ENCODE measurements around the gene ATP5ME.

ATP5ME gene

DNA sequence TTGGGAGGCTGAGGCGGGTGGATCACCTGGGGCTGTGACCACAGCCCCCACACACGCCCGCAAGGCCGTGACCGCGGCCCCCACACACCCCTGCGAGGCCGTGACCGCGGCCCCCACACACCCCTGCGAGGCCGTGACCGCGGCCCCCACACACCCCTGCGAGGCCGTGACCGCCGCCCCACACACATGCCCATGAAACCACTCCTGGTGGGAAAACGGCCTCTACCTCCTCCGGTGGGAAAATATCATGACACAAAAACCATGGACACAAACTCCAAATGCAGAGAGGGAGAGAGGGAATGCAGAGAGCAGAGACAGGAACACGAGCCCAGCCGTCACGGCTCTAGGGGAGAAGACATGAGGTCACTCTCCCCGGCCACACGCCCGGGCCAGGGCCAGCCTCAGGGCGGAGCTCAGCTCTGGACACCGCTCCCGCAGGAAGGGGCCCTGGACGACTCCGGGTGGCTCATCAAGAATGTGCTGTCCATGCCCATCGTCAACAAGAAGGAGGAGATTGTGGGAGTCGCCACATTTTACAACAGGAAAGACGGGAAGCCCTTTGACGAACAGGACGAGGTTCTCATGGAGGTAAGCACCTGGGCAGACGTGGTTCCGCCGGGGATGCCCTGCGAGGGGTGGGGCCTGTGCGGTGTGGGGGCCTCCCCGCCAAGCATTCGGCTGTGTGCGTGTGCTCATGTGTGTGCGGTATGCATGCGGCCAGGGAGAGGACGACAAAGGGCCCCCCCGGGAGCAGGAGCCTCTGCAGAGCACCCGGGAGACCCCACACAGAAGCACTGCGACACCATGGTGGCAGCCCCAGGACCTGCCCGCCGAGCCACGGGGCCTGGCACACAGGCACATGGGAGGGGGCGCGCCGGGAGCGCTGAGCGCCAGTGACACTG is 17.4 kb downstream of the ATP5ME start:
- Histone ChIP-seq H3K27ac (no peak overlapping the region), H3K27me3 (ENCODE audit: insufficient read depth, low read depth, severe bottlenecking) (no peaks in the 10 kb centered on the region), H3K4me3 (ENCODE audit: low read depth, low read length) (no peak overlapping the region), H3K9me3 (ENCODE audit: severe bottlenecking) (no peaks in the 10 kb centered on the region), H3K36me3 (peaks cover 29% of the 10 kb centered on the region)
- TF ChIP-seq, protein P1, sequence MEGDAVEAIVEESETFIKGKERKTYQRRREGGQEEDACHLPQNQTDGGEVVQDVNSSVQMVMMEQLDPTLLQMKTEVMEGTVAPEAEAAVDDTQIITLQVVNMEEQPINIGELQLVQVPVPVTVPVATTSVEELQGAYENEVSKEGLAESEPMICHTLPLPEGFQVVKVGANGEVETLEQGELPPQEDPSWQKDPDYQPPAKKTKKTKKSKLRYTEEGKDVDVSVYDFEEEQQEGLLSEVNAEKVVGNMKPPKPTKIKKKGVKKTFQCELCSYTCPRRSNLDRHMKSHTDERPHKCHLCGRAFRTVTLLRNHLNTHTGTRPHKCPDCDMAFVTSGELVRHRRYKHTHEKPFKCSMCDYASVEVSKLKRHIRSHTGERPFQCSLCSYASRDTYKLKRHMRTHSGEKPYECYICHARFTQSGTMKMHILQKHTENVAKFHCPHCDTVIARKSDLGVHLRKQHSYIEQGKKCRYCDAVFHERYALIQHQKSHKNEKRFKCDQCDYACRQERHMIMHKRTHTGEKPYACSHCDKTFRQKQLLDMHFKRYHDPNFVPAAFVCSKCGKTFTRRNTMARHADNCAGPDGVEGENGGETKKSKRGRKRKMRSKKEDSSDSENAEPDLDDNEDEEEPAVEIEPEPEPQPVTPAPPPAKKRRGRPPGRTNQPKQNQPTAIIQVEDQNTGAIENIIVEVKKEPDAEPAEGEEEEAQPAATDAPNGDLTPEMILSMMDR (IDR thresholded peaks at IDR 0.05; ENCODE audit: low read depth, low read length) = no peak
- DNase-seq = no peak

DNA sequence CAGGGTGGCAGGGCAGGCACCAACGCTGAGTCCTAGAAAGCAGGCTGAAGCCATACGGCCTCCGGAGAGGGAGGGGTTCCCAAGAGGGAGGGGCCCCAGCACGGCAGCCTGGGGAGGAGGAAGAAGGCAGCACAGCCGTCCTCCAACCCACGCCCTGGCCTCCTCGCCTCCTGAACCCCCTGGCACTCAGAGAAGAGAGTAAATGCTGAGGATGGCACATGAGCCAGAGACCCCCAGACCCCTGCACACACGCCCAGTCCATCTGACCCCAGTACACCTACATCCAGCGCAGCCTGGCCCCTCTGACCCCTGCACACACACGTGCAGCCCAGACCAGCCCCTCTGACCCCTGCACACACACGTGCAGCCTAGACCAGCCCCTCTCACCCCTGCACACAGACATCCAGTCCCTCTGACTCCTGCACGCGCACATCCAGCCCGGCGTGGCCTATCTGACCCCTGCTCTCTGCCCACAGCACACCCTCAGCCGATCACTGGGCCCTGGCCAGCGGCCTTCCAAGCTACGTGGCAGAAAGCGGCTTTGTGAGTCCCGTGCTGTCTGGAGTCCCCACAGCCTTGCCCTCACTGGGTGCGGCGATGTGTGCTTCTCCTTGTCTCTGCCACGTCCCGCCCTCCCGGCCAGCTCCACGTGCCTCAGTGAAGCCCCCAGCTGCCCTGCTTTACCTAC is 18.5 kb downstream of the ATP5ME start:
- TF ChIP-seq, protein P1 (IDR thresholded peaks at IDR 0.05; ENCODE audit: low read depth, low read length) = no peak
- H3K36me3 ChIP-seq = peaks cover 29% of the 10 kb centered on the region
- no peaks in the 10 kb centered on the region for H3K27me3 ChIP-seq (ENCODE audit: insufficient read depth, low read depth, severe bottlenecking)
- H3K4me3 ChIP-seq (ENCODE audit: low read depth, low read length) = no peak overlapping the region
- H3K9me3 ChIP-seq (ENCODE audit: severe bottlenecking) = no peaks in the 10 kb centered on the region
- H3K27ac ChIP-seq = no peak overlapping the region; the same call in 1 of the 2 replicates
- no peak for DNase-seq

DNA sequence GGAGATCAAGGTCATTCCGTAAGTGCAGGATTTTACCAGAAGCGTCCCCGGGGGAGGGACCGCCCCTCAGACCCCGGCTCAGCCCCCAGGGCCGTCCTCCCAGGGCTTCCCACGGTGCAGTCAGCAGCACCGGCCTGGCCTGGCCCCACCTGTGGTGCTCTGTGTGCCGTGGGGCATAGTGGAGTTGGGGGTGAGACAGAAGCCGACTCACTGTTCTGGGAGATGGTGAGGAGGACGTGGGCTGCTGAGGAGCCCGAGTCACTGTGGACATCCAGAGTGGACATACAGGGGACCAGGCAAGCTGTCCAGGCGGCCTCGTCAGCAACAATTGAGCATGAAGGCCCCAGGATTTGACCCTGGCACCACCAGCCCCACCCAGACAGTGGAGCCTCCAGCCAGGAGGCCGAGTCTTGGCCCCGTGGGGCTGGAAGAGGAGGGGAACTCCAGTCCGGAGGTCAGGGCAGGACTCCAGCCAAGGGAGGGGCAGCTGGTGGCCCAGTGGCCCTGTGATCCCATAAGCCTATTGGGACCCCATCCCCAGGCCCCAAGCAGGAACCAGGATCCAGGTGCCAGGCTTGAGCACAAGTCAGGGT is 19.1 kb downstream of the ATP5ME start:
- TF ChIP-seq, protein P1 (IDR thresholded peaks at IDR 0.05; ENCODE audit: low read depth, low read length) = no peak
- Histone ChIP-seq H3K9me3 (ENCODE audit: severe bottlenecking) (no peaks in the 10 kb centered on the region), H3K4me3 (ENCODE audit: low read depth, low read length) (no peak overlapping the region), H3K36me3 (peaks cover 27% of the 10 kb centered on the region), H3K27me3 (ENCODE audit: insufficient read depth, low read depth, severe bottlenecking) (no peaks in the 10 kb centered on the region), H3K27ac (no peak overlapping the region)
- DNase-seq = no peak

DNA sequence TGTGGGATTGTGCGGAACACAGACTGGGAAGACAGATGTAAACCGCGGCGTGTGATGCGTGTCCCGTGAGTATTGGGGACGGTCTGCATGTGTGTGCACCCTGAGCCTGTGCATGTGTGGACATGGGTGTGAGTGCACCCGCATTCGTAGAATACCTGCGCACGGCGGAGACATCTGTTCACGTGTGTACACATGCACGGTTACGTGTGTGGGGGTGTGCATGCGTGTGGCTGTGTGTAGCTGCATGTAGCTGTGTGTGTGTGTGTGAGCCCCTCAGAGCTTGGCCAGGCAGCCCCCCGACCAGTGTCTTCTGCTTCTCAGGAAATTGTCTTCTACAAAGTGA is 19.6 kb downstream of the ATP5ME start:
- DNase-seq = no peak
- Histone ChIP-seq H3K27me3 (ENCODE audit: insufficient read depth, low read depth, severe bottlenecking) (no peaks in the 10 kb centered on the region), H3K9me3 (ENCODE audit: severe bottlenecking) (no peaks in the 10 kb centered on the region), H3K36me3 (peaks cover 32% of the 10 kb centered on the region), H3K4me3 (ENCODE audit: low read depth, low read length) (no peak overlapping the region), H3K27ac (no peak overlapping the region)
- TF ChIP-seq, protein P1 (IDR thresholded peaks at IDR 0.05; ENCODE audit: low read depth, low read length) = no peak

DNA sequence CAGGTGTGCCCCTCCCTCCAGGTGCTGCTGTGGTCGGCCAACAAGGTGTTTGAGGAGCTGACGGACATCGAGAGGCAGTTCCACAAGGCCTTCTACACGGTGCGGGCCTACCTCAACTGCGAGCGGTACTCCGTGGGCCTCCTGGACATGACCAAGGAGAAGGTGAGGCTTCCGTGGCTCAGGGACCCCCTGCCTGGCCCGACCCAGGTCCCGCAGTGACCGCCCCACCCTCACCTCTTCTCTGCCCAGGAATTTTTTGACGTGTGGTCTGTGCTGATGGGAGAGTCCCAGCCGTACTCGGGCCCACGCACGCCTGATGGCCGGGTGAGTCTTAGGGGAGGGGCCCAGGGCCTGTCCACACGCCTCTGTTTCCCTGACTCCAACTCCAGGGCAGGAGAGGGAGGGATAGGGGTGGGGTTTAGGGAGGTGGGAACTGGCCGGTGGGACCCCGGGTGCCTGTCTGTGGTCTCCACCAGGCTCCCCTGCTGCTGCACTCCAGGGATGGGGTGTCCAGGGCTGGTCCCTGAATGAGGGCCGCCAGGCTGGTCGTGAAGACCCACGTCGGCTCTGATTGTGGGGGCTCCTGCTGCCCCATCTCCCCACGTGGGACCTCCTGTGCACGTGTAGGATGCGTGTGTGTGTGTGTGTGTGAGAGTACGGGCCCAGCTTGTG is 20.1 kb downstream of the ATP5ME start:
- no peak for DNase-seq
- Histone ChIP-seq H3K36me3 (peaks cover 31% of the 10 kb centered on the region), H3K4me3 (ENCODE audit: low read depth, low read length) (no peak overlapping the region), H3K27me3 (ENCODE audit: insufficient read depth, low read depth, severe bottlenecking) (no peaks in the 10 kb centered on the region), H3K9me3 (ENCODE audit: severe bottlenecking) (no peaks in the 10 kb centered on the region), H3K27ac (no peak overlapping the region)
- TF ChIP-seq, protein P1 (IDR thresholded peaks at IDR 0.05; ENCODE audit: low read depth, low read length) = no peak
